GM19452 (cell line): ENCODE measurements around the gene NUMB.

Experiments
- ATAC-seq: cut with Tn5 transposase; IDR thresholded peaks from one replicate; pipeline ENCODE4 v1.9.1; 2021; ENCODE audit not compliant: unreplicated experiment

Gene NUMB

GRCh38 chr14:73234586-73235394, 223.6 kb downstream of the NUMB start:
- no peak for ATAC-seq

- ATAC-seq: no peak
Observed at GRCh38 chr14:73234029-73234428, 224.3 kb downstream of the NUMB start.

GRCh38 chr14:73233564-73233963, 224.8 kb downstream of the NUMB start:
- no peak for ATAC-seq

GRCh38 chr14:73232984-73233383, 225.4 kb downstream of the NUMB start:
- no peak for ATAC-seq

- no peak for ATAC-seq
Observed at GRCh38 chr14:73231981-73232851, 226.1 kb downstream of the NUMB start.

GRCh38 chr14:73230051-73230450, 228.3 kb downstream of the NUMB start:
- ATAC-seq: no peak

- no peak for ATAC-seq
Observed at GRCh38 chr14:73227812-73228781, 230.2 kb downstream of the NUMB start.

GRCh38 chr14:73225496-73225895, 232.8 kb downstream of the NUMB start:
- no peak for ATAC-seq
